ENCODE results near the gene GNL3L. TPM values are rescaled to one million over a fixed set of nuclear protein-coding genes. Genes with fewer than 3 reads are reported as not detected.
"Not testable (repeated sequence)": the region's sequence is repeated elsewhere in the genome, so short reads cannot be mapped to it uniquely, and the experiment has no call there.

GNL3L gene
- 11.9 TPM for polyA plus RNA-seq (2013, experiment 1 of 2; ENCODE audit: insufficient read length)
- 13.2 TPM for polyA plus RNA-seq (2013, experiment 2 of 2; ENCODE audit: insufficient read length)

- peak; percentile 88 for DNase-seq
Measured at GRCh38 chrX:54529552-54530356, at the start of gene GNL3L. TSS of gene GNL3L (plus strand) at chrX:54530219. CDS start at chrX:54532567, 2,348 bp downstream.

- peak; percentile 19 for DNase-seq
Measured at GRCh38 chrX:54482839-54483593, 47.0 kb upstream of the GNL3L start.

- no peak for DNase-seq
Measured at GRCh38 chrX:54483946-54484345, 46.1 kb upstream of the GNL3L start.

GRCh38 chrX:54484666-54485065 lies 45.4 kb upstream of the GNL3L start:
- DNase-seq: no peak

GRCh38 chrX:54489819-54490218 lies 40.2 kb upstream of the GNL3L start:
- not testable (repeated sequence) for DNase-seq

GRCh38 chrX:54492340-54492739 lies 37.7 kb upstream of the GNL3L start:
- peak; percentile 56 for DNase-seq

GRCh38 chrX:54494166-54494988 lies 35.6 kb upstream of the GNL3L start:
- peak; percentile 27 for DNase-seq

GRCh38 chrX:54494989-54495813 lies 34.8 kb upstream of the GNL3L start:
- no peak for DNase-seq

- DNase-seq: peak; percentile 70
Measured at GRCh38 chrX:54495814-54496516, 34.1 kb upstream of the GNL3L start, which contains the start of gene FGD1. TSS of gene FGD1 (minus strand) at chrX:54496234. CDS start at chrX:54495432, 802 bp downstream.

GRCh38 chrX:54496517-54496852 lies 33.5 kb upstream of the GNL3L start:
- DNase-seq: no peak

- DNase-seq: no peak
Measured at GRCh38 chrX:54496936-54497335, 33.1 kb upstream of the GNL3L start.

GRCh38 chrX:54509400-54509799 lies 20.6 kb upstream of the GNL3L start:
- peak; percentile 65 for DNase-seq

- DNase-seq: no peak
Measured at GRCh38 chrX:54529151-54529550, 868 bp upstream of the GNL3L start.

GRCh38 chrX:54530357-54530900 lies 410 bp downstream of the GNL3L start:
- DNase-seq: no peak

GRCh38 chrX:54534271-54534670 lies 4.3 kb downstream of the GNL3L start:
- DNase-seq: no peak

GRCh38 chrX:54540289-54540688 lies 10.3 kb downstream of the GNL3L start:
- peak; percentile 78 for DNase-seq

GRCh38 chrX:54542239-54542638 lies 12.2 kb downstream of the GNL3L start:
- not testable (repeated sequence) for DNase-seq

- no peak for DNase-seq
Measured at GRCh38 chrX:54550821-54551220, 20.8 kb downstream of the GNL3L start.

- DNase-seq: no peak
Measured at GRCh38 chrX:54551801-54552200, 21.8 kb downstream of the GNL3L start.

GRCh38 chrX:54555006-54555405 lies 25.0 kb downstream of the GNL3L start:
- not testable (repeated sequence) for DNase-seq

GRCh38 chrX:54560411-54560810 lies 30.4 kb downstream of the GNL3L start:
- no peak for DNase-seq
